Measurements from ENCODE around the gene TEPSIN. TPM values are rescaled to one million over a fixed set of nuclear protein-coding genes. Genes with fewer than 3 reads are reported as not detected.

The TEPSIN gene
- total and polyA plus RNA-seq, 2 of the 13 experiments (the other 11 are each of a cell fraction or from before 2014, with no cell fraction given), result 16.1 to 18.8 TPM

GRCh38 chr17:81222906-81223761, 15.7 kb downstream of the TEPSIN start, which contains the start of gene CEP131 (continued):
- TF ChIP-seq ATF3 (CRISPR knock-in tag; IDR thresholded peaks at IDR 0.05), result peak; percentile 38; the same call in 1 of the 2 replicates
- peak; percentile 76 for TF ChIP-seq PHF20 (CRISPR knock-in tag; IDR thresholded peaks at IDR 0.05)
- TF ChIP-seq PAX8 (CRISPR knock-in tag; IDR thresholded peaks at IDR 0.05; ENCODE audit: borderline replicate concordance), result no peak
- TF ChIP-seq KLF16 (CRISPR knock-in tag; IDR thresholded peaks at IDR 0.05), result peak in 1 of 2 experiments; percentile 73; a peak in 2 of 4 replicates
- no peak; the same call in 1 of the 2 replicates for TF ChIP-seq JUN (CRISPR knock-in tag; IDR thresholded peaks at IDR 0.05)
- TF ChIP-seq NPAS2 (CRISPR knock-in tag; IDR thresholded peaks at IDR 0.05; ENCODE audit: borderline replicate concordance), result no peak
- peak; percentile 91 for TF ChIP-seq MXD3 (CRISPR knock-in tag; IDR thresholded peaks at IDR 0.05)
- no peak for TF ChIP-seq NR2F6 (IDR thresholded peaks at IDR 0.05)
- peak; percentile 63; the same call in 1 of the 2 replicates for TF ChIP-seq NR2F6 (CRISPR knock-in tag; IDR thresholded peaks at IDR 0.05)
- TF ChIP-seq ZMYM3 (CRISPR knock-in tag; IDR thresholded peaks at IDR 0.05), result peak; percentile 22; the same call in 1 of the 2 replicates
- TF ChIP-seq TEAD3 (CRISPR knock-in tag; optimal IDR thresholded peaks at IDR 0.05; ENCODE audit: borderline replicate concordance), result no peak
- TF ChIP-seq ZNF772 (CRISPR knock-in tag; IDR thresholded peaks at IDR 0.05), result no peak
- TF ChIP-seq ZFP36 (IDR thresholded peaks at IDR 0.05; ENCODE audit: borderline replicate concordance, low read depth, low read length, partially characterized antibody), result no peak
- TF ChIP-seq BRD4 (CRISPR knock-in tag; IDR thresholded peaks at IDR 0.05), result 0 out of 2 replicates have a peak, but pooled peaks have one; percentile 65
- TF ChIP-seq, protein P1, sequence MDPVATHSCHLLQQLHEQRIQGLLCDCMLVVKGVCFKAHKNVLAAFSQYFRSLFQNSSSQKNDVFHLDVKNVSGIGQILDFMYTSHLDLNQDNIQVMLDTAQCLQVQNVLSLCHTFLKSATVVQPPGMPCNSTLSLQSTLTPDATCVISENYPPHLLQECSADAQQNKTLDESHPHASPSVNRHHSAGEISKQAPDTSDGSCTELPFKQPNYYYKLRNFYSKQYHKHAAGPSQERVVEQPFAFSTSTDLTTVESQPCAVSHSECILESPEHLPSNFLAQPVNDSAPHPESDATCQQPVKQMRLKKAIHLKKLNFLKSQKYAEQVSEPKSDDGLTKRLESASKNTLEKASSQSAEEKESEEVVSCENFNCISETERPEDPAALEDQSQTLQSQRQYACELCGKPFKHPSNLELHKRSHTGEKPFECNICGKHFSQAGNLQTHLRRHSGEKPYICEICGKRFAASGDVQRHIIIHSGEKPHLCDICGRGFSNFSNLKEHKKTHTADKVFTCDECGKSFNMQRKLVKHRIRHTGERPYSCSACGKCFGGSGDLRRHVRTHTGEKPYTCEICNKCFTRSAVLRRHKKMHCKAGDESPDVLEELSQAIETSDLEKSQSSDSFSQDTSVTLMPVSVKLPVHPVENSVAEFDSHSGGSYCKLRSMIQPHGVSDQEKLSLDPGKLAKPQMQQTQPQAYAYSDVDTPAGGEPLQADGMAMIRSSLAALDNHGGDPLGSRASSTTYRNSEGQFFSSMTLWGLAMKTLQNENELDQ (CRISPR knock-in tag; IDR thresholded peaks at IDR 0.05; ENCODE audit: borderline replicate concordance), result no peak
- TF ChIP-seq TERF1 (CRISPR knock-in tag; IDR thresholded peaks at IDR 0.05), result 0 out of 2 replicates have a peak, but pooled peaks have one; percentile 74
- peak; percentile 58 for TF ChIP-seq RXRA (CRISPR knock-in tag; IDR thresholded peaks at IDR 0.05)
- TF ChIP-seq SNAPC2 (CRISPR knock-in tag; IDR thresholded peaks at IDR 0.05), result peak; percentile 90
- TF ChIP-seq HOXA5 (CRISPR knock-in tag; IDR thresholded peaks at IDR 0.05), result peak; percentile 76
- TF ChIP-seq NR2F2 (IDR thresholded peaks at IDR 0.05; ENCODE audit: borderline replicate concordance, low read depth), result no peak
- no peak for TF ChIP-seq FOXJ3 (CRISPR knock-in tag; IDR thresholded peaks at IDR 0.05; ENCODE audit: borderline replicate concordance)
- TF ChIP-seq ZNF343 (CRISPR knock-in tag; IDR thresholded peaks at IDR 0.05), result no peak; the same call in 1 of the 2 replicates
- no peak for TF ChIP-seq NFE2L1 (CRISPR knock-in tag; IDR thresholded peaks at IDR 0.05; ENCODE audit: borderline replicate concordance)
- no peak for TF ChIP-seq ZNF235 (CRISPR knock-in tag; IDR thresholded peaks at IDR 0.05; ENCODE audit: borderline replicate concordance)
- TF ChIP-seq, protein P2, sequence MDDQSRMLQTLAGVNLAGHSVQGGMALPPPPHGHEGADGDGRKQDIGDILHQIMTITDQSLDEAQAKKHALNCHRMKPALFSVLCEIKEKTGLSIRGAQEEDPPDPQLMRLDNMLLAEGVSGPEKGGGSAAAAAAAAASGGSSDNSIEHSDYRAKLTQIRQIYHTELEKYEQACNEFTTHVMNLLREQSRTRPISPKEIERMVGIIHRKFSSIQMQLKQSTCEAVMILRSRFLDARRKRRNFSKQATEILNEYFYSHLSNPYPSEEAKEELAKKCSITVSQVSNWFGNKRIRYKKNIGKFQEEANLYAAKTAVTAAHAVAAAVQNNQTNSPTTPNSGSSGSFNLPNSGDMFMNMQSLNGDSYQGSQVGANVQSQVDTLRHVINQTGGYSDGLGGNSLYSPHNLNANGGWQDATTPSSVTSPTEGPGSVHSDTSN (CRISPR knock-in tag; IDR thresholded peaks at IDR 0.05; ENCODE audit: borderline replicate concordance), result peak; percentile 95; the same call in 1 of the 2 replicates
